ENCODE results near the gene GID4.

The GID4 gene

GRCh38 chr17:18045691-18046350 lies 6.6 kb downstream of the GID4 start:
- DNase-seq: no peak

- no peak for DNase-seq
Observed at GRCh38 chr17:18055597-18055996, 16.4 kb downstream of the GID4 start.

GRCh38 chr17:18056214-18056613 lies 17.0 kb downstream of the GID4 start:
- no peak for DNase-seq

- no peak for DNase-seq
Observed at GRCh38 chr17:18059283-18059682, 20.1 kb downstream of the GID4 start.

- DNase-seq: no peak
Observed at GRCh38 chr17:18064053-18064452, 24.8 kb downstream of the GID4 start.

GRCh38 chr17:18065546-18065945 lies 26.3 kb downstream of the GID4 start:
- DNase-seq: no peak

GRCh38 chr17:18066866-18067265 lies 27.7 kb downstream of the GID4 start:
- no peak for DNase-seq

- DNase-seq: no peak
Observed at GRCh38 chr17:18069101-18069500, 29.9 kb downstream of the GID4 start.

GRCh38 chr17:18070861-18071340 lies 31.7 kb downstream of the GID4 start:
- peak; percentile 44 to 84 for DNase-seq

- DNase-seq: no peak
Observed at GRCh38 chr17:18071751-18072150, 32.5 kb downstream of the GID4 start.

GRCh38 chr17:18074566-18075272 lies 35.5 kb downstream of the GID4 start:
- no peak for DNase-seq

GRCh38 chr17:18076936-18077335 lies 37.7 kb downstream of the GID4 start:
- DNase-seq: peak in 1 of 2 experiments; percentile 4

- DNase-seq: no peak
Observed at GRCh38 chr17:18079543-18079942, 40.3 kb downstream of the GID4 start.

- no peak for DNase-seq
Observed at GRCh38 chr17:18084256-18084655, 45.0 kb downstream of the GID4 start.

GRCh38 chr17:18087610-18088491 lies 48.6 kb downstream of the GID4 start, which contains the start of gene DRG2:
Gene DRG2 (plus strand): TSS chr17:18087948. CDS start chr17:18088024, 76 bp downstream.
- DNase-seq: peak; percentile 72 to 85

GRCh38 chr17:18089613-18090012 lies 50.4 kb downstream of the GID4 start:
- DNase-seq: no peak

GRCh38 chr17:18093616-18094408 lies 54.6 kb downstream of the GID4 start:
- peak; percentile 43 to 69 for DNase-seq

GRCh38 chr17:18094409-18094807 lies 55.2 kb downstream of the GID4 start:
- DNase-seq: no peak

- no peak for DNase-seq
Observed at GRCh38 chr17:18099516-18099915, 60.3 kb downstream of the GID4 start.

GRCh38 chr17:18100616-18101015 lies 61.4 kb downstream of the GID4 start:
- no peak for DNase-seq

- DNase-seq: no peak
Observed at GRCh38 chr17:18101828-18102227, 62.6 kb downstream of the GID4 start.

GRCh38 chr17:18102640-18103039 lies 63.4 kb downstream of the GID4 start:
- no peak for DNase-seq
